ENCODE results near the gene HDAC8.

DNA sequence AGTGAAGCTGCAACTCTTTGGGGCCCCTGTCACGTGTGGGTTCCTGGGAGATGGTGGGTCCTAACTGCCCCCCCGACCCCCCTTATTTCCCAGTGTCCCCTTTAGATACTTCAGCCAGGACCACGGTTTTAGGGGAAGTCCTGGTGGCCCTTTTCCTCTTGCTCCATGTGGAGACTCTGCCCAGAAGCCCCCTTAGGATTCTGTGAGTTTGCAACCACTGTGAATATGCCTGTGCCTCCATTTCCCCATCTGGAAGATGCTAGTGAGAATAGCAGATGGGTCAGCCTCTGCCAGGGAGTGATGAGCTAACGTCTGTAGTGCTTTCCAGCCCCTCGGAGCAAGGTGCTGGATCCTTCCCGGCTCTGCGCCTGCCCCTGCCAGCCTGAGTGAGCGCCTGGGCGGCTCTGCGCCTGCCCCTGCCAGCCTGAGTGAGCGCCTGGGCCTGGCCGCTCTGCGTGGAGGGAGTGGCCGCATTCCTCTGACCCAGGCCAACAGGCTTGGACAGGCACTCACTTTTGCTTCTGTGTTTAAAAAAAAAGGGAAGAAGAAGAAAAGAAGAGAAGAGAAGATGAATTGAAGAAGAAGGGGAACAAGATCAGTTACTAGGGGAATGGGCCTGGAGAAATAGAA is 260.2 kb downstream of the HDAC8 start:
- TF ChIP-seq, protein P1, sequence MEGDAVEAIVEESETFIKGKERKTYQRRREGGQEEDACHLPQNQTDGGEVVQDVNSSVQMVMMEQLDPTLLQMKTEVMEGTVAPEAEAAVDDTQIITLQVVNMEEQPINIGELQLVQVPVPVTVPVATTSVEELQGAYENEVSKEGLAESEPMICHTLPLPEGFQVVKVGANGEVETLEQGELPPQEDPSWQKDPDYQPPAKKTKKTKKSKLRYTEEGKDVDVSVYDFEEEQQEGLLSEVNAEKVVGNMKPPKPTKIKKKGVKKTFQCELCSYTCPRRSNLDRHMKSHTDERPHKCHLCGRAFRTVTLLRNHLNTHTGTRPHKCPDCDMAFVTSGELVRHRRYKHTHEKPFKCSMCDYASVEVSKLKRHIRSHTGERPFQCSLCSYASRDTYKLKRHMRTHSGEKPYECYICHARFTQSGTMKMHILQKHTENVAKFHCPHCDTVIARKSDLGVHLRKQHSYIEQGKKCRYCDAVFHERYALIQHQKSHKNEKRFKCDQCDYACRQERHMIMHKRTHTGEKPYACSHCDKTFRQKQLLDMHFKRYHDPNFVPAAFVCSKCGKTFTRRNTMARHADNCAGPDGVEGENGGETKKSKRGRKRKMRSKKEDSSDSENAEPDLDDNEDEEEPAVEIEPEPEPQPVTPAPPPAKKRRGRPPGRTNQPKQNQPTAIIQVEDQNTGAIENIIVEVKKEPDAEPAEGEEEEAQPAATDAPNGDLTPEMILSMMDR (IDR thresholded peaks at IDR 0.05), result no peak
- TF ChIP-seq POLR2A (IDR thresholded peaks at IDR 0.05), result no peak
